Daoy (cell line): ENCODE data around the gene COQ5. TPM values are rescaled to one million over a fixed set of nuclear protein-coding genes. Genes with fewer than 3 reads are reported as not detected.

Experiments used
- DNase-seq: peaks from one replicate; pipeline ENCODE4 v3.0.0-alpha.2; 2015; ENCODE audit warnings: low read depth
- total RNA-seq: library from RNA; depleted of rRNA; stranded (reverse); fragments of >200 nt; shearing (Covaris generic); gene quantifications from 2 replicates; pipeline ENCODE4 v1.2.3, GENCODE V29; 2014; rRNA removed

The COQ5 gene
- total RNA-seq, 1 experiment from 2014 or later, result 55.1 TPM

- no peak for DNase-seq
These were observed 75.0 kb downstream of the COQ5 start for GRCh38 chr12:120453977-120454376.

Other genes with a start within 250 kb of the COQ5 start
- gene RNU4-2, start 237.3 kb downstream of the COQ5 start, total RNA-seq, result under 0.01 TPM in 2 replicates
- under 0.01 TPM in 2 replicates for gene RNU4-1, start 235.9 kb downstream of the COQ5 start, total RNA-seq
- gene SIRT4, start 226.8 kb downstream of the COQ5 start, total RNA-seq, result 1.8 and 5.6 TPM in 2 replicates
- not detected in 2 replicates for gene PLA2G1B, start 201.4 kb downstream of the COQ5 start, total RNA-seq
- 0.33 and 3.1 TPM in 2 replicates for gene MSI1, start 160.0 kb downstream of the COQ5 start, total RNA-seq
- gene COX6A1, start 91.0 kb downstream of the COQ5 start, total RNA-seq, result 944 and 961 TPM in 2 replicates
- gene TRIAP1, start 82.8 kb downstream of the COQ5 start, total RNA-seq, result 34.3 and 50.1 TPM in 2 replicates
- gene GATC, start 82.7 kb downstream of the COQ5 start, total RNA-seq, result 30.8 and 35.4 TPM in 2 replicates
- gene SRSF9, start 59.4 kb downstream of the COQ5 start, total RNA-seq, result 267 and 282 TPM in 2 replicates
- gene DYNLL1, start 33.0 kb downstream of the COQ5 start, total RNA-seq, result 483 and 582 TPM in 2 replicates
- gene RNF10, start 5.2 kb upstream of the COQ5 start, total RNA-seq, result 74.5 and 92.7 TPM in 2 replicates
- 96.2 and 96.8 TPM in 2 replicates for gene POP5, start 52.2 kb upstream of the COQ5 start, total RNA-seq
- gene CABP1, start 111.5 kb upstream of the COQ5 start, total RNA-seq, result 0.17 TPM in 1 of 2 replicates, not detected in the other
- gene MLEC, start 158.0 kb upstream of the COQ5 start, total RNA-seq, result 93.7 and 108 TPM in 2 replicates
- gene UNC119B, start 181.3 kb upstream of the COQ5 start, total RNA-seq, result 11.2 and 15.0 TPM in 2 replicates
- gene ACADS, start 196.7 kb upstream of the COQ5 start, total RNA-seq, result 9.4 and 10.9 TPM in 2 replicates